H1 (cell line): Measurements from ENCODE around the gene DRAM2. TPM values are rescaled to one million over a fixed set of nuclear protein-coding genes. Genes with fewer than 3 reads are reported as not detected.

Experiments used
- CTCF ChIA-PET: fragments of 300-600 bp; sonication (Branson Sonifier 250); formaldehyde crosslinking; loops from one replicate; lab custom pipeline; 2021; ENCODE audit not compliant: partially characterized antibody; lab: Charles Lee
- POLR2A ChIA-PET: fragments of 300-600 bp; sonication (Branson Sonifier 250); formaldehyde crosslinking; loops from one replicate; lab custom pipeline; 2021; ENCODE audit warnings: inconsistent platforms; ENCODE audit not compliant: partially characterized antibody; lab: Charles Lee
- DNase-seq, 2 experiments: peaks; one replicate each; pipeline versions ENCODE4 v3.0.0 to v3.0.0-alpha.2; 2010 to 2022; ENCODE audit warnings: low spot score in 2 of 2, low read depth in 1 of 2, mixed read lengths in 1 of 2
- FAIRE-seq: peaks from 2 replicates; lab custom pipeline; 2011; peaks lifted over from hg19 to GRCh38; lab: Jason Lieb, UNC
- H2AFZ ChIP-seq: 2 replicates; pipeline ENCODE4 v1.8.1; 2012; ENCODE audit warnings: low read length, inconsistent platforms
- H2AK5ac ChIP-seq: 2 replicates; pipeline ENCODE4 v1.6.1; 2013; ENCODE audit warnings: low read depth, low read length
- H2BK120ac ChIP-seq: replicated peaks from 2 replicates; pipeline ENCODE3; 2013; ENCODE audit warnings: low read depth, low read length, inconsistent platforms
- H2BK12ac ChIP-seq: 2 replicates; pipeline ENCODE4 v1.6.1; 2013; ENCODE audit warnings: low read depth, low read length
- H2BK15ac ChIP-seq: 2 replicates; pipeline ENCODE4 v1.6.1; 2013; ENCODE audit warnings: low read length
- H2BK20ac ChIP-seq: 2 replicates; pipeline ENCODE4 v1.6.1; 2013; ENCODE audit warnings: low read length
- H2BK5ac ChIP-seq: 2 replicates; pipeline ENCODE4 v1.6.1; 2013; ENCODE audit warnings: low read depth, low read length
- H3K14ac ChIP-seq: 2 replicates; pipeline ENCODE4 v1.6.1; 2013; ENCODE audit warnings: inconsistent platforms; ENCODE audit not compliant: insufficient read length
- H3K18ac ChIP-seq: 2 replicates; pipeline ENCODE4 v1.6.1; 2013; ENCODE audit warnings: low read length; ENCODE audit errors: extremely low read depth
- H3K23ac ChIP-seq: 2 replicates; pipeline ENCODE4 v1.6.1; 2013; ENCODE audit warnings: inconsistent platforms; ENCODE audit not compliant: insufficient read length
- H3K23me2 ChIP-seq: 2 replicates; pipeline ENCODE4 v1.6.1; 2013; ENCODE audit warnings: low read depth, low read length
- H3K27ac ChIP-seq: 2 replicates; pipeline ENCODE4 v1.6.1; 2011; ENCODE audit warnings: low read depth, low read length, inconsistent platforms
- H3K27me3 ChIP-seq, 4 experiments: replicated peaks in 1 of 4; 1 replicate in 1 of 4; 2 replicates in 3 of 4; pipeline versions ENCODE4 v1.6.1 to v1.8.1; 2011 to 2013; ENCODE audit warnings: low read length in 3 of 4, mild to moderate bottlenecking in 3 of 4, inconsistent platforms in 2 of 4, mixed read lengths in 2 of 4, moderate library complexity in 1 of 4; ENCODE audit not compliant: control insufficient read depth in 3 of 4, insufficient read depth in 3 of 4; ENCODE audit errors: extremely low read depth in 1 of 4
- H3K36me3 ChIP-seq, 4 experiments: 2 replicates each; pipeline versions ENCODE4 v1.6.1 to v1.8.1; 2011 to 2013; ENCODE audit warnings: mild to moderate bottlenecking in 4 of 4, low read length in 3 of 4, moderate library complexity in 2 of 4, control low read depth in 1 of 4, inconsistent platforms in 1 of 4; ENCODE audit not compliant: insufficient read depth in 4 of 4, control insufficient read depth in 2 of 4
- H3K4ac ChIP-seq: replicated peaks from 2 replicates; pipeline ENCODE3; 2013; ENCODE audit warnings: low read length, low read depth, mixed read lengths, inconsistent platforms; ENCODE audit not compliant: insufficient read length
- H3K4me1 ChIP-seq, 4 experiments: replicated peaks in 1 of 4; 1 replicate in 1 of 4; 2 replicates in 3 of 4; pipeline versions ENCODE4 v1.6.1 to v1.8.1; 2011 to 2013; ENCODE audit warnings: low read length in 3 of 4, inconsistent platforms in 2 of 4, mixed read lengths in 1 of 4; ENCODE audit not compliant: insufficient read depth in 4 of 4, control insufficient read depth in 3 of 4
- H3K4me2 ChIP-seq, 2 experiments: 2 replicates each; pipeline versions ENCODE4 v1.6.1 to v1.8.1; 2011 to 2013; ENCODE audit warnings: low read depth in 2 of 2, low read length in 2 of 2, control low read depth in 1 of 2, inconsistent platforms in 1 of 2, mild to moderate bottlenecking in 1 of 2; ENCODE audit not compliant: insufficient read depth in 1 of 2
- H3K4me3 ChIP-seq, 4 experiments: fragments of 200-600, 300-600 bp in 1 of 4; sonication (generic), shearing (Covaris generic), sonication (Bioruptor Twin) in 1 of 4; 2 replicates each; pipeline versions ENCODE4 v1.5.1 to v1.8.1; 2011 to 2016; ENCODE audit warnings: low read length in 4 of 4, low read depth in 3 of 4, control low read depth in 2 of 4, inconsistent platforms in 2 of 4, mild to moderate bottlenecking in 2 of 4, mixed read lengths in 1 of 4, moderate library complexity in 1 of 4; ENCODE audit not compliant: insufficient read depth in 2 of 4; ENCODE audit errors: extremely low read depth in 1 of 4
- H3K56ac ChIP-seq: replicated peaks from 2 replicates; pipeline ENCODE3; 2013; ENCODE audit warnings: low read depth, mild to moderate bottlenecking, mixed read lengths, low read length, inconsistent platforms; ENCODE audit not compliant: insufficient read length
- H3K79me1 ChIP-seq: 2 replicates; pipeline ENCODE4 v1.6.1; 2013; ENCODE audit warnings: low read depth, low read length, control low read depth
- H3K79me2 ChIP-seq, 2 experiments: 2 replicates each; pipeline versions ENCODE4 v1.6.1 to v1.8.1; 2012 to 2013; ENCODE audit warnings: low read length in 2 of 2, mild to moderate bottlenecking in 2 of 2, inconsistent platforms in 1 of 2; ENCODE audit not compliant: insufficient read depth in 2 of 2, control insufficient read depth in 1 of 2
- H3K9ac ChIP-seq, 4 experiments: replicated peaks in 1 of 4; 1 replicate in 1 of 4; 2 replicates in 3 of 4; pipeline versions ENCODE4 v1.6.1 to v1.8.1; 2011 to 2013; ENCODE audit warnings: low read depth in 3 of 4, low read length in 3 of 4, control low read depth in 2 of 4, mild to moderate bottlenecking in 2 of 4, moderate library complexity in 2 of 4, inconsistent platforms in 1 of 4; ENCODE audit errors: extremely low read depth in 1 of 4
- H3K9me3 ChIP-seq, 2 experiments: 2 replicates each; pipeline versions ENCODE4 v1.6.1 to v1.8.1; 2012 to 2013; ENCODE audit warnings: mild to moderate bottlenecking in 2 of 2, moderate library complexity in 2 of 2, control low read depth in 1 of 2, inconsistent platforms in 1 of 2, low read depth in 1 of 2, low read length in 1 of 2, mixed read lengths in 1 of 2; ENCODE audit not compliant: insufficient read depth in 2 of 2
- H4K20me1 ChIP-seq, 2 experiments: replicated peaks in 1 of 2; 2 replicates each; pipeline versions ENCODE3 to v1.8.1; 2011 to 2013; ENCODE audit warnings: inconsistent platforms in 2 of 2, low read length in 2 of 2, mild to moderate bottlenecking in 1 of 2; ENCODE audit not compliant: insufficient read depth in 2 of 2, control insufficient read depth in 1 of 2
- H4K5ac ChIP-seq: 2 replicates; pipeline ENCODE4 v1.6.1; 2013; ENCODE audit warnings: low read length, low read depth, mixed read lengths, inconsistent platforms; ENCODE audit not compliant: insufficient read length
- H4K8ac ChIP-seq: 2 replicates; pipeline ENCODE4 v1.8.0; 2013; ENCODE audit warnings: mild to moderate bottlenecking, moderate library complexity, low read length, inconsistent platforms; ENCODE audit not compliant: insufficient read depth; ENCODE audit errors: extremely low read depth
- H4K91ac ChIP-seq: replicated peaks from 2 replicates; pipeline ENCODE3; 2013; ENCODE audit warnings: low read length, mixed read lengths, inconsistent platforms; ENCODE audit not compliant: insufficient read length
- ASH2L ChIP-seq: fragments of 200-600, 300-600 bp; sonication (generic); IDR thresholded peaks from one replicate; pipeline ENCODE4 v1.7.1; 2017; ENCODE audit warnings: low read length
- BRCA1 ChIP-seq: IDR thresholded peaks from 2 replicates; pipeline ENCODE4 v1.6.1; 2012; ENCODE audit warnings: low read depth, low read length, improper control_type of control experiment
- CHD1 ChIP-seq: IDR thresholded peaks from 2 replicates; pipeline ENCODE4 v1.6.1; 2012; ENCODE audit warnings: low read depth, low read length, improper control_type of control experiment
- JUN ChIP-seq: IDR thresholded peaks from 2 replicates; pipeline ENCODE4 v1.6.1; 2011; ENCODE audit warnings: low read depth, mild to moderate bottlenecking, improper control_type of control experiment, low read length
- KDM4A ChIP-seq: IDR thresholded peaks from one replicate; pipeline ENCODE4 v1.7.1; 2012; ENCODE audit warnings: low read depth, mild to moderate bottlenecking, moderate library complexity, low read length, inconsistent platforms; ENCODE audit not compliant: severe bottlenecking
- NANOG ChIP-seq: IDR thresholded peaks from 2 replicates; pipeline ENCODE4 v1.6.1; 2011; ENCODE audit warnings: low read length, low read depth, mild to moderate bottlenecking, inconsistent platforms; ENCODE audit not compliant: insufficient read depth, poor library complexity, severe bottlenecking
- RXRA ChIP-seq: IDR thresholded peaks from 2 replicates; pipeline ENCODE4 v1.6.1; 2011; ENCODE audit warnings: low read depth, mild to moderate bottlenecking, low read length, moderate library complexity; ENCODE audit not compliant: insufficient read depth
- SIN3A ChIP-seq, 2 experiments: IDR thresholded peaks in 1 of 2; conservative IDR thresholded peaks in 1 of 2; 2 replicates each; pipeline ENCODE4 v1.6.1; 2011 to 2012; ENCODE audit warnings: low read length in 2 of 2, improper control_type of control experiment in 1 of 2, low read depth in 1 of 2, mild to moderate bottlenecking in 1 of 2
- SIRT6 ChIP-seq: IDR thresholded peaks from one replicate; pipeline ENCODE4 v1.7.1; 2012; ENCODE audit warnings: low read length, inconsistent platforms
- SRF ChIP-seq: IDR thresholded peaks from 2 replicates; pipeline ENCODE4 v1.6.1; 2011; ENCODE audit warnings: mild to moderate bottlenecking, low read depth, low read length, moderate library complexity
- TAF1 ChIP-seq: IDR thresholded peaks from 2 replicates; pipeline ENCODE4 v1.6.1; 2011; ENCODE audit warnings: mild to moderate bottlenecking, low read depth, low read length
- ZNF274 ChIP-seq: IDR thresholded peaks from 2 replicates; pipeline ENCODE4 v1.7.0; 2012; ENCODE audit warnings: low read length, borderline replicate concordance; ENCODE audit errors: extremely low read depth
- WGBS, 2 experiments: shearing (Covaris generic) in 1 of 2; methylation state at CpG; one replicate each; pipeline versions ENCODE4 v1.1.6 to v1.1.7; 2013 to 2015; ENCODE audit warnings: low lambda C conversion rate in 2 of 2, mixed read lengths in 2 of 2, inconsistent platforms in 1 of 2, low coverage in 1 of 2, missing lambda C conversion rate in 1 of 2; ENCODE audit not compliant: insufficient replicate concordance in 2 of 2, insufficient coverage in 1 of 2, insufficient read length in 1 of 2; ENCODE audit errors: extremely low coverage in 1 of 2, missing lambda C conversion rate in 1 of 2; 5-methylcytosine and 5-hydroxymethylcytosine counted together
- polyA plus RNA-seq, 7 experiments: library from polyadenylated mRNA; depleted of rRNA in 3 of 7; stranded (reverse) in 5 of 7; unstranded in 2 of 7; fragments of >200 nt in 5 of 7; fragments of 200-250 nt in 2 of 7; gene quantifications; 1 replicate in 5 of 7; 2 replicates in 1 of 7; 4 replicates in 1 of 7; pipeline versions ENCODE4 v1.2.1 to v1.2.3, GENCODE V29; 2011 to 2013; ENCODE audit warnings: missing spikeins in 2 of 7, mixed read lengths in 2 of 7
- total RNA-seq: library from RNA; stranded (reverse); fragmentation: NEBNext Ultra II Directional; extraction: Animal tissue kit (Norgen Biotek cat#: 25700); gene quantifications from 2 replicates; pipeline ENCODE4 v1.2.1, GENCODE V29; 2021

DRAM2 gene
- total and polyA plus RNA-seq, 2 of the 8 experiments (the other 6 are each of a cell fraction or from before 2014, with no cell fraction given), result 35.2 to 68.2 TPM

- FAIRE-seq, result no peak
- H2BK5ac ChIP-seq, result no peak overlapping the region
- no peaks in the 10 kb centered on the region for H3K27me3 ChIP-seq
- no peak overlapping the region for H2BK20ac ChIP-seq
- H3K14ac ChIP-seq, result no peak overlapping the region
- no peak overlapping the region for H3K4me2 ChIP-seq
- H2AFZ ChIP-seq, result no peak overlapping the region
- H4K5ac ChIP-seq, result no peak overlapping the region
- no peaks in the 10 kb centered on the region; a peak in 2 of 7 replicates for H3K4me1 ChIP-seq
- TF ChIP-seq SIRT6 (no peak), ASH2L (no peak), JUN (no peak), ZNF274 (no peak), NANOG (no peak), SIN3A (conservative IDR thresholded peaks at IDR 0.05 in 1 of 2, IDR thresholded peaks at IDR 0.05 in 1 of 2; ENCODE audit: low read depth in 1 of 2, low read length in 2 of 2) (no peak), CHD1 (no peak), RXRA (no peak), TAF1 (no peak), BRCA1 (no peak), KDM4A (no peak), SRF (no peak)
- H3K27ac ChIP-seq, result no peak overlapping the region
- no peak for DNase-seq
- H3K23ac ChIP-seq, result no peak overlapping the region
- no peak overlapping the region for H2BK12ac ChIP-seq
- no peak overlapping the region for H2BK15ac ChIP-seq
- no peak overlapping the region for H3K9ac ChIP-seq
- no peaks in the 10 kb centered on the region for H3K23me2 ChIP-seq
- no peaks in the 10 kb centered on the region for H3K9me3 ChIP-seq
- H2BK120ac ChIP-seq, result no peak overlapping the region
- no peak overlapping the region for H3K4me3 ChIP-seq
- H3K36me3 ChIP-seq, result peaks cover 2 to 20% (median 9%) of the 10 kb centered on the region in 4 experiments; a peak in 5 of 8 replicates
- H4K91ac ChIP-seq, result no peak overlapping the region
- ChIA-PET POLR2A (interaction anchor here (1.6 kb wide), 1 partner anchor 11 kb away, joined by 5 read pairs; the partner anchor contains the start of gene DRAM2), CTCF (interaction anchor here (0.6 kb wide), 1 partner anchor 162 kb away, joined by 3 read pairs; no protein-coding TSS in a partner anchor)
- H2AK5ac ChIP-seq, result no peak overlapping the region
- H4K8ac ChIP-seq, result no peak overlapping the region
- no peak overlapping the region for H3K56ac ChIP-seq
- H3K4ac ChIP-seq, result no peak overlapping the region
- no peaks in the 10 kb centered on the region for H3K79me1 ChIP-seq
- no peaks in the 10 kb centered on the region for H3K79me2 ChIP-seq
- WGBS, 2 experiments, result 91% methylated on average over 3 of the region's 3 CpGs; no CpG with 5 or more reads in 1 of the 2 experiments
- no peak overlapping the region for H3K18ac ChIP-seq
- no peaks in the 10 kb centered on the region for H4K20me1 ChIP-seq
These were observed 11.8 kb downstream of the DRAM2 start for GRCh38 chr1:111127923-111128643.
